ENCODE measurements around the gene THBS4. TPM values are rescaled to one million over a fixed set of nuclear protein-coding genes. Genes with fewer than 3 reads are reported as not detected.

The THBS4 gene
- total RNA-seq, 2 donors from 2014 or later = 13.6 to 50.5 TPM

DNA sequence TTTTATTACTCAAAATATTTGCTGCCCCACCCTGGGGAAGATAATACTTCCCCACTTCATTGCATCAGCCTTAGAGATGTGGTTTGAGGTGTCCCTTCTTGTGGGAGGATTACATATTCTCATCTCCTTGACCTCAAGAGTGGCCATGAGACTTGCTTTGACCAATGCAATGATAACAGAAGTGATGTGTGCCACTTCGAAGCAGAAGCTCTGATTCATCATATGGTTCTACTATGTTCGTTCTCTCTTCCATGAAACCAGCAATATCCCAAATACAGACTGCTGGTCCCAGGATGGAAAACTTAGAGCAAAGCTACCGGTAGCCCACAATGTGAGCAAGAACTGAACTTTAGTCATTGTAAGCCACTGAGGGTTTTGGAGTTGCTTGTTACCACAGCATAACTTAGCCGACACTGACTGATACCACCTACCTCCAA lies 92.0 kb downstream of the THBS4 start:
- no peaks in the 10 kb centered on the region for H3K27me3 ChIP-seq (ENCODE audit: control insufficient read depth, insufficient read depth, low read length, poor library complexity, severe bottlenecking)
- no peak overlapping the region for H3K4me3 Mint-ChIP-seq
- DNase-seq = no peak
- no peaks in the 10 kb centered on the region for H3K27me3 Mint-ChIP-seq (ENCODE audit: insufficient read depth)
- peaks cover 11% of the 10 kb centered on the region for H3K36me3 Mint-ChIP-seq (ENCODE audit: low read depth)
- peaks cover 3% of the 10 kb centered on the region for H3K9me3 Mint-ChIP-seq
- no peaks in the 10 kb centered on the region for H3K4me1 ChIP-seq (ENCODE audit: control insufficient read depth, insufficient read depth, low read length)
- WGBS, 2 experiments (ENCODE audit: insufficient coverage in 1 of 2, insufficient read length in 1 of 2) = 93 to 96% methylated on average over 3 to 4 of the region's 4 CpGs
- H3K36me3 ChIP-seq (ENCODE audit: control insufficient read depth, insufficient read depth, low read length) = no peaks in the 10 kb centered on the region
- TF ChIP-seq, protein P1, sequence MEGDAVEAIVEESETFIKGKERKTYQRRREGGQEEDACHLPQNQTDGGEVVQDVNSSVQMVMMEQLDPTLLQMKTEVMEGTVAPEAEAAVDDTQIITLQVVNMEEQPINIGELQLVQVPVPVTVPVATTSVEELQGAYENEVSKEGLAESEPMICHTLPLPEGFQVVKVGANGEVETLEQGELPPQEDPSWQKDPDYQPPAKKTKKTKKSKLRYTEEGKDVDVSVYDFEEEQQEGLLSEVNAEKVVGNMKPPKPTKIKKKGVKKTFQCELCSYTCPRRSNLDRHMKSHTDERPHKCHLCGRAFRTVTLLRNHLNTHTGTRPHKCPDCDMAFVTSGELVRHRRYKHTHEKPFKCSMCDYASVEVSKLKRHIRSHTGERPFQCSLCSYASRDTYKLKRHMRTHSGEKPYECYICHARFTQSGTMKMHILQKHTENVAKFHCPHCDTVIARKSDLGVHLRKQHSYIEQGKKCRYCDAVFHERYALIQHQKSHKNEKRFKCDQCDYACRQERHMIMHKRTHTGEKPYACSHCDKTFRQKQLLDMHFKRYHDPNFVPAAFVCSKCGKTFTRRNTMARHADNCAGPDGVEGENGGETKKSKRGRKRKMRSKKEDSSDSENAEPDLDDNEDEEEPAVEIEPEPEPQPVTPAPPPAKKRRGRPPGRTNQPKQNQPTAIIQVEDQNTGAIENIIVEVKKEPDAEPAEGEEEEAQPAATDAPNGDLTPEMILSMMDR (conservative IDR thresholded peaks at IDR 0.05) = no peak
- H3K4me1 Mint-ChIP-seq = peaks cover 9% of the 10 kb centered on the region
- no peak overlapping the region for H3K27ac Mint-ChIP-seq
- H3K9ac ChIP-seq (ENCODE audit: extremely low read depth, low read length, poor library complexity, severe bottlenecking) = no peak overlapping the region
- H3K9me3 ChIP-seq (ENCODE audit: control insufficient read depth, low read length) = peaks cover 10% of the 10 kb centered on the region
- H3K4me3 ChIP-seq (ENCODE audit: low read length) = no peak overlapping the region
- H3K27ac ChIP-seq (ENCODE audit: low read depth, low read length) = no peak overlapping the region

DNA sequence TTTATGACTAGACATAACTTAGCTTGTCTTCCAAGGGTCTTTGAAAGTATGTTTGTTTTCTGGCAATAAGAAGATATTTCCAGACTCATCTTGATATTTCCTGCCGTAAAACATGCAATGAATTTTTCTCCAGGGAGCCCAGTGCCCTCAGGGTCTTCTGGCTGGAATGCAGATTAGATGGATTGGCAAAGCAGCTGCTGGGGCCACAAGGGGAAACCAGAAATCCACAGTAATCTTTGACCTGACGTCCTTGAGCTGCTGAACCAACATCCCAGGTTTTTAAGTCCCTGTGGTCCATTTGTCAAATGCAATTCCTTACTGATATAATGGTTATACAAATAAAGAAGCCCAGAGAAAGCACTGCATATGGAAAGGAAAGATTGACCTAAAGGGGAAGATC lies 93.0 kb downstream of the THBS4 start:
- peaks cover 10% of the 10 kb centered on the region for H3K9me3 ChIP-seq (ENCODE audit: control insufficient read depth, low read length)
- TF ChIP-seq, protein P1 (conservative IDR thresholded peaks at IDR 0.05) = no peak
- H3K27me3 Mint-ChIP-seq (ENCODE audit: insufficient read depth) = no peaks in the 10 kb centered on the region
- peaks cover 5% of the 10 kb centered on the region for H3K4me1 Mint-ChIP-seq
- H3K36me3 Mint-ChIP-seq (ENCODE audit: low read depth) = peaks cover 13% of the 10 kb centered on the region
- peaks cover 3% of the 10 kb centered on the region for H3K9me3 Mint-ChIP-seq
- no peaks in the 10 kb centered on the region for H3K4me1 ChIP-seq (ENCODE audit: control insufficient read depth, insufficient read depth, low read length)
- 71 to 100% methylated on average over 1 to 2 of the region's 2 CpGs for WGBS, 2 experiments (ENCODE audit: insufficient coverage in 1 of 2, insufficient read length in 1 of 2)
- no peak for DNase-seq
- H3K27ac Mint-ChIP-seq = no peak overlapping the region
- H3K4me3 Mint-ChIP-seq = no peak overlapping the region
- no peaks in the 10 kb centered on the region for H3K36me3 ChIP-seq (ENCODE audit: control insufficient read depth, insufficient read depth, low read length)
- no peaks in the 10 kb centered on the region for H3K27me3 ChIP-seq (ENCODE audit: control insufficient read depth, insufficient read depth, low read length, poor library complexity, severe bottlenecking)
- H3K4me3 ChIP-seq (ENCODE audit: low read length) = no peak overlapping the region
- H3K27ac ChIP-seq (ENCODE audit: low read depth, low read length) = no peak overlapping the region
- H3K9ac ChIP-seq (ENCODE audit: extremely low read depth, low read length, poor library complexity, severe bottlenecking) = no peak overlapping the region

DNA sequence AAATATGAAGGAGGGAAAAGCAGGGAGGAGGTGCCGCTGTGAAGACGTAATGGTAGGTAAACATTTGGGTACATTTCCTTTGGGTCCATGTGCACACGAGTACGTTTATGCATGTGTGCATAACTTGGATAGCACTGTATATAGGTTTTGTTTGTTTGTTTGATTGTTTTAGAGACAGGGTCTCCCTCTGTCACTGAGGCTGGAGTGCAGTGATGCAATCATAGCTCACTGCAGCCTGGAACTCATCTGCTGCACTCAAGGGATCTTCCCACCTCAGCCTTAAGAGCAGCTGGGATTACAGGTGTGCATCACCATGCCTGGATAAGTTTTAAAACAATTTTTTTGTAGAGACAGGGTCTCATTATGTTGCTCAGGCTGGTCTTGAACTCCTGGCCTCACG lies 94.0 kb downstream of the THBS4 start:
- H3K36me3 ChIP-seq (ENCODE audit: control insufficient read depth, insufficient read depth, low read length) = no peaks in the 10 kb centered on the region
- DNase-seq = no peak
- no peaks in the 10 kb centered on the region for H3K4me1 ChIP-seq (ENCODE audit: control insufficient read depth, insufficient read depth, low read length)
- H3K9ac ChIP-seq (ENCODE audit: extremely low read depth, low read length, poor library complexity, severe bottlenecking) = no peak overlapping the region
- Mint-ChIP-seq H3K36me3 (ENCODE audit: low read depth) (peaks cover 13% of the 10 kb centered on the region), H3K27ac (no peak overlapping the region), H3K4me1 (peaks cover 5% of the 10 kb centered on the region), H3K27me3 (ENCODE audit: insufficient read depth) (no peaks in the 10 kb centered on the region), H3K9me3 (peaks cover 3% of the 10 kb centered on the region), H3K4me3 (no peak overlapping the region)
- 94 to 99% methylated on average over 5 of the region's 5 CpGs for WGBS, 2 experiments (ENCODE audit: insufficient coverage in 1 of 2, insufficient read length in 1 of 2)
- H3K9me3 ChIP-seq (ENCODE audit: control insufficient read depth, low read length) = peaks cover 10% of the 10 kb centered on the region
- no peaks in the 10 kb centered on the region for H3K27me3 ChIP-seq (ENCODE audit: control insufficient read depth, insufficient read depth, low read length, poor library complexity, severe bottlenecking)
- no peak overlapping the region for H3K4me3 ChIP-seq (ENCODE audit: low read length)
- H3K27ac ChIP-seq (ENCODE audit: low read depth, low read length) = no peak overlapping the region
- TF ChIP-seq, protein P1 (conservative IDR thresholded peaks at IDR 0.05) = no peak

Other genes starting within 250 kb of the THBS4 start
- gene MTX3, start 44.1 kb upstream of the THBS4 start, total RNA-seq = 10 to 100 TPM; 25.7 to 39.7 TPM
- 100 to 1,000 TPM; 134 to 183 TPM for gene SERINC5, start 220.7 kb downstream of the THBS4 start, total RNA-seq

Measured in endodermal cell (in vitro differentiated cells).